Measurements from ENCODE around the gene STEAP3.

- TF ChIP-seq EZH2 (IDR thresholded peaks at IDR 0.05; ENCODE audit: insufficient read depth, low read length): no peak
- TF ChIP-seq CTCF (IDR thresholded peaks at IDR 0.05; ENCODE audit: insufficient read depth, low read depth, low read length): no peak
Observed at GRCh38 chr2:119178776-119179175, 44.9 kb upstream of the STEAP3 start.

All from astrocyte (in vitro differentiated cells and primary cell).